ENCODE results near the gene HECTD2. TPM values are rescaled to one million over a fixed set of nuclear protein-coding genes. Genes with fewer than 3 reads are reported as not detected.

Gene HECTD2
- total and polyA plus RNA-seq, 9 of the 15 experiments (the other 6 are each of a cell fraction or from before 2014, with no cell fraction given): 1.3 to 5.9 (median 3.9) TPM

GRCh38 chr10:91495402-91495801 lies 85.3 kb downstream of the HECTD2 start (continued):
- TF ChIP-seq ELF1 (tag; IDR thresholded peaks at IDR 0.05): no peak
- no peak for TF ChIP-seq FOXA3 (CRISPR knock-in tag; conservative IDR thresholded peaks at IDR 0.05 in 1 of 2, IDR thresholded peaks at IDR 0.05 in 1 of 2)
- TF ChIP-seq SLC30A9 (CRISPR knock-in tag; IDR thresholded peaks at IDR 0.05): no peak
- no peak for TF ChIP-seq ZNF41 (CRISPR knock-in tag; conservative IDR thresholded peaks at IDR 0.05)
- TF ChIP-seq STAT5B (CRISPR knock-in tag; IDR thresholded peaks at IDR 0.05): no peak

GRCh38 chr10:91496016-91496415 lies 85.9 kb downstream of the HECTD2 start:
- POLR2A ChIA-PET: interaction anchor here (0.6 kb wide), 1 partner anchor 131 kb away, joined by 3 read pairs; no protein-coding TSS in a partner anchor
- TF ChIP-seq ZNF445 (CRISPR knock-in tag; IDR thresholded peaks at IDR 0.05; ENCODE audit: low read depth) (no peak), CBX1 (IDR thresholded peaks at IDR 0.05; ENCODE audit: low read depth) (no peak), ZNF347 (CRISPR knock-in tag; IDR thresholded peaks at IDR 0.05; ENCODE audit: low read depth) (no peak)
- Histone ChIP-seq H3K4me3 (no peak overlapping the region), H2AFZ (ENCODE audit: low read depth, low read length) (no peak overlapping the region), H3K9me3 (replicated peaks; ENCODE audit: control insufficient read depth, insufficient read depth, low read depth, low read length) (no peaks in the 10 kb centered on the region), H4K20me1 (replicated peaks; ENCODE audit: control insufficient read depth, insufficient read depth, low read length) (no peaks in the 10 kb centered on the region), H3K9me1 (ENCODE audit: control insufficient read depth, insufficient read depth, low read length) (no peaks in the 10 kb centered on the region), H3K4me1 (replicated peaks in 1 of 2; ENCODE audit: control insufficient read depth in 2 of 2, insufficient read depth in 2 of 2, low read length in 2 of 2) (no peaks in the 10 kb centered on the region), H3K27me3 (ENCODE audit: control insufficient read depth in 2 of 2, insufficient read depth in 2 of 2, low read length in 2 of 2) (no peaks in the 10 kb centered on the region), H3K36me3 (ENCODE audit: control insufficient read depth, insufficient read depth, low read length) (no peaks in the 10 kb centered on the region), H3K27ac (ENCODE audit: extremely low read depth, low read depth, low read length) (no peak overlapping the region), H3K79me2 (ENCODE audit: control insufficient read depth, insufficient read depth, low read length) (no peaks in the 10 kb centered on the region), H3K9ac (ENCODE audit: insufficient read depth in 1 of 2, low read depth in 2 of 2, low read length in 2 of 2) (no peak overlapping the region), H3K4me2 (ENCODE audit: insufficient read depth, low read length) (no peak overlapping the region)
- intact Hi-C loops (cut with micrococcal nuclease): loop anchor here (5.0 kb wide), 1 partner anchor 196 kb away; no protein-coding TSS in a partner anchor
- in situ Hi-C loops (cut with MboI): no loop called here
- FAIRE-seq: no peak
- WGBS (ENCODE audit: insufficient coverage, low coverage, missing lambda C conversion rate): 61% methylated on average over 4 of the region's 4 CpGs
- no TSS peak for BruUV-seq (replicated peaks)
- no peak for ATAC-seq
- DNase-seq (ENCODE audit: extremely low read depth in 1 of 4, low spot score in 3 of 4): no peak
- CTCF ChIA-PET (ENCODE audit: low intra/inter-chr PET ratio): no interaction called here

Data from K562 (cell line).